ENCODE data around the gene CNNM2. TPM values are rescaled to one million over a fixed set of nuclear protein-coding genes. Genes with fewer than 3 reads are reported as not detected.

CNNM2 gene
- total RNA-seq, 2 donors from 2014 or later: 25.2 to 29.3 TPM

- no peak for TF ChIP-seq CTCF (IDR thresholded peaks at IDR 0.05)
- Histone ChIP-seq H3K9me3 (no peaks in the 10 kb centered on the region), H3K4me1 (no peaks in the 10 kb centered on the region), H3K4me3 (no peak overlapping the region), H3K36me3 (no peaks in the 10 kb centered on the region), H3K9ac (ENCODE audit: low read depth in 2 of 2, low read length in 2 of 2) (no peak overlapping the region), H3K27me3 (no peaks in the 10 kb centered on the region), H3K27ac (no peak overlapping the region)
- DNase-seq: no peak
- intact Hi-C loops (cut with DNase I): no loop called here
Measured at GRCh38 chr10:103080891-103081581, 162.9 kb downstream of the CNNM2 start.

GRCh38 chr10:103082683-103083082 lies 164.6 kb downstream of the CNNM2 start:
- H3K27me3 ChIP-seq: no peaks in the 10 kb centered on the region
- H3K27ac ChIP-seq: no peak overlapping the region
- H3K9ac ChIP-seq (ENCODE audit: low read depth in 2 of 2, low read length in 2 of 2): no peak overlapping the region
- TF ChIP-seq CTCF (IDR thresholded peaks at IDR 0.05): no peak
- intact Hi-C loops (cut with DNase I): no loop called here
- no peaks in the 10 kb centered on the region for H3K36me3 ChIP-seq
- no peak for DNase-seq
- no peaks in the 10 kb centered on the region for H3K4me1 ChIP-seq
- H3K4me3 ChIP-seq: no peak overlapping the region
- H3K9me3 ChIP-seq: no peaks in the 10 kb centered on the region

GRCh38 chr10:103083266-103083976 lies 165.3 kb downstream of the CNNM2 start:
- no peak overlapping the region for H3K27ac ChIP-seq
- intact Hi-C loops (cut with DNase I): no loop called here
- H3K4me3 ChIP-seq: no peak overlapping the region
- no peaks in the 10 kb centered on the region for H3K9me3 ChIP-seq
- DNase-seq: no peak
- no peaks in the 10 kb centered on the region for H3K36me3 ChIP-seq
- TF ChIP-seq CTCF (IDR thresholded peaks at IDR 0.05): no peak
- no peak overlapping the region for H3K9ac ChIP-seq (ENCODE audit: low read depth in 2 of 2, low read length in 2 of 2)
- H3K4me1 ChIP-seq: no peaks in the 10 kb centered on the region
- H3K27me3 ChIP-seq: no peaks in the 10 kb centered on the region

- H3K4me1 ChIP-seq: no peaks in the 10 kb centered on the region
- no peaks in the 10 kb centered on the region for H3K9me3 ChIP-seq
- H3K9ac ChIP-seq (ENCODE audit: low read depth in 2 of 2, low read length in 2 of 2): no peak overlapping the region
- no peak overlapping the region for H3K27ac ChIP-seq
- TF ChIP-seq CTCF (IDR thresholded peaks at IDR 0.05): no peak
- DNase-seq: no peak
- peaks cover 5% of the 10 kb centered on the region for H3K36me3 ChIP-seq
- intact Hi-C loops (cut with DNase I): no loop called here
- H3K27me3 ChIP-seq: no peaks in the 10 kb centered on the region
- H3K4me3 ChIP-seq: no peak overlapping the region
Measured at GRCh38 chr10:103083977-103084320, 165.9 kb downstream of the CNNM2 start.

- Histone ChIP-seq H3K36me3 (peaks cover 17% of the 10 kb centered on the region), H3K27ac (no peak overlapping the region), H3K4me3 (no peak overlapping the region), H3K4me1 (no peaks in the 10 kb centered on the region), H3K9me3 (no peaks in the 10 kb centered on the region), H3K27me3 (no peaks in the 10 kb centered on the region), H3K9ac (ENCODE audit: low read depth in 2 of 2, low read length in 2 of 2) (no peak overlapping the region)
- no peak for TF ChIP-seq CTCF (IDR thresholded peaks at IDR 0.05)
- no peak for DNase-seq
- intact Hi-C loops (cut with DNase I): no loop called here
Measured at GRCh38 chr10:103086261-103086660, 168.2 kb downstream of the CNNM2 start.
